NCI-H187 (cell line): ENCODE results near the gene TTLL1.
"Not testable (repeated sequence)": the region's sequence is repeated elsewhere in the genome, so short reads cannot be mapped to it uniquely, and the experiment has no call there.

Source experiments
- DNase-seq, 2 experiments: peaks; one replicate each; lab custom pipeline; 2025; lab: John Stamatoyannopoulos, UW

TTLL1 gene

GRCh38 chr22:43110444-43110926 is 21.3 kb upstream of the TTLL1 start, which contains the start of gene BIK:
Gene BIK (plus strand): TSS chr22:43110750. CDS start chr22:43124023, 13,273 bp downstream.
- no peak for DNase-seq

GRCh38 chr22:43109921-43110443 is 20.8 kb upstream of the TTLL1 start:
- no peak for DNase-seq

GRCh38 chr22:43109511-43109910 is 20.3 kb upstream of the TTLL1 start:
- DNase-seq = no peak

DNA sequence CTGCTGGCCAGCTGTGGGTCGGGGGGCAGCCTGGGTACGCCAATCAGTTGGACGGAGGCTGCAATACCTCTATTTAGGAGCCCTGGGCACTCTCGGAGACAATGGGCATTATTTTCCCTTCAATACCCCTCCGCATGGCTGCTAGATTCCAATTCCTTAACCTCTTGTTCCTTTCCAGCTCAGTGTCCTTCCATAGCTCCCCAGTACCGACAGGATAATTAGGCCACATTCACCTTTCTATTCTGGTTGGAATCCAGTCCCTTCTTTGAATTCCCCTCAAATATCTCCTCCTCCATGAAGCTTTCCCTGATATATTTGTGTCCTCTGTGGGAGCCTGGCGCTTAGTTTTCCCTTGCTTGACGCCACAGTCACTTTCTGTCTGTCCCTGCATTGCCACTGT is 17.1 kb upstream of the TTLL1 start:
- DNase-seq = no peak

- DNase-seq = not testable (repeated sequence)
Measured at GRCh38 chr22:43104950-43105349, 15.8 kb upstream of the TTLL1 start.

GRCh38 chr22:43104056-43104625 is 14.9 kb upstream of the TTLL1 start:
- DNase-seq = not testable (repeated sequence)

DNA sequence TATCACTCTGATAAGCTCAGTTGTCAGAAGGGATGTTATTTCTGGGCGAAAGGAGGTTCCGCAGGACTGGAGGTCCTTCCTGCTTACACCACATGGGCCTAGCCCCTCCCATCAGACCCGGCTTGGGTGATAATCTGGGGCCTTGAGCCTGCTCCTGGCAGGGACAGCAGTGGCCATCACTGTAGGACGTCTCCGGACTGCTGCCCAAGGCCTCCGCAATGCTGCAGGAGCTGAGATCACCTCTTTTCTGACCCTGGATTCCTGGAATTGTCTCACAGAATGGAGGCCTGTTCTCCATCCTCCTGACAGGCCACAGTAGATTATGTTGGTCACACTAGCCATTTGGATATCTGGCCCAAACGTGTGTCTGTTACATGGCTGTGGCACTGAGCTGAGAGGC is 12.1 kb upstream of the TTLL1 start:
- DNase-seq = no peak

- no peak for DNase-seq
Measured at GRCh38 chr22:43100225-43100624, 11.0 kb upstream of the TTLL1 start.

DNA sequence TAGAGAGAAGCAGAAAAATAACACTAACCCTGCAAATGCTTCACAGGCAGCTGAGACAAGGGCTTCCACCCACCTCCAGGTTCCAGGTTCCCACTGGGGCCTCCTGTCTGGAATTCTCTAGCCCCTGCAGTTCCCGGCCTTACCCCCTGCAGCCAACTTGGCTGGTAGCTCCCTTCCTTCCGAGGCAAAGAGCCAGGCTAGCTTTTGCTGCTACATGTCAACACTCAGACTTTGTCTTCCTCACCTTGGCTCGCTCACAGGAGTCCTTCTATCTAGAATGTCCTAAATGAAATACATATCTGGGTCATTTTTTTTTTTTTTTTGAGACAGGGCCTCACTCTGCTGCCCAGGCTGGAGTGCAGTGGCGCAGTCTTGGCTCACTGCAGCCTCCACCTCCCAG is 9.9 kb upstream of the TTLL1 start:
- DNase-seq = no peak

- no peak for DNase-seq
Measured at GRCh38 chr22:43098356-43098755, 9.2 kb upstream of the TTLL1 start.

DNA sequence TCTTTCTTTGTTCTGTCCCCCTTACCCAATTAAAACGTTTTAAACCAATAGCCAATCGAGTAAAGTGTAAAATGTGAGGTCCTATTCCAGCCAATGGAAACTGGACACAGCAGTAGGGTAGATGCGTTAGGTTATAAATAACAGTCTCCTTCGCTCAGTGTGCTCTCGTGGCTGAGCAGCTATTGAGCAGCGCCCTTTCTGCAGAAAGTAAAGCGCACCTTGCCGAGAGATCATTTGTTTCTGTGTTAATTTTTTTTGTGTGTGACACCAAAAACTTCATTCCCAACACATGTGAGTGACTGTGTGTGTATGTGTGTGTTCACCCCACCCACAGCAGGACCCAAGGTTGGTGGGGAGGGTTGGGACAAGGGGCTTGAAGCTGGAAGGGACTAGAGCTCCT is 7.2 kb upstream of the TTLL1 start:
- DNase-seq = no peak

DNA sequence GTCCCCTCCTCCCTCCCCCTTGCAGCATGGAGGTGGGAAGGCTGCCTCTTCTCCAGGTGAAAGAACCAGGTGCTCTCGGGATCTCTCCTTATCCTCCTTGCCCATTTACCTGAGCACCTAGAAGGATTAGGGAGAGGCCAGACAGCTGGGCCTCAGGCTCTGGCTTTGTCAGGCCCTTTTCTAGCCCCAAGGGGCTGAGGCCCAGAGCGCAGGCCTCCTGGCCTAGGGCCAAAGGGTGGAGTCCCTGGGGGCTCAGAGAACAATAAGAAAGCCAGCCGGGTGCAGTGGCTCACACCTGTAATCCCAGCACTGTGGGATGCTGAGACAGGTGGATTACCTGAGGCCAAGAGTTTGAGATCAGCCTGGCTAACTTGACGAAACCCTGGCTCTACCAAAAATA is 5.4 kb upstream of the TTLL1 start:
- no peak for DNase-seq

DNA sequence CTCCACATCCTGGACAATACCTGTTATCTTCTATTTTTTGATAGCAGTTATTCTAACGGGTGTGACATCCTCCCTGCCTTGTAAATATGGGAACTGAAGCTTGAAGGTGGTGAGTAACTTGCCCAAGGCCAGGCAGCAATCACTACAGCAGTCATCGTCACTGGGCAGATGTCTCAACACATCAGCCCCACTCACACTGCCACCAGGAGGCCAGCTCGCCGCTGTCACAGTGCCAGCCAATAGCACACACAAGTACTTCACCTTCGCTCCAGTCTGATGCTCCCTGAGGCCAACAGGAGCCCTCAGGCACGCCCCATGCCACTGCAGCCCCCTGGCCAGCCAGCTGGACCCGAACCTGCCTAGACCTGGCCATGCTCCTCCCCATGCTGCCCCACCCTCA is 4.9 kb upstream of the TTLL1 start:
- no peak for DNase-seq

DNA sequence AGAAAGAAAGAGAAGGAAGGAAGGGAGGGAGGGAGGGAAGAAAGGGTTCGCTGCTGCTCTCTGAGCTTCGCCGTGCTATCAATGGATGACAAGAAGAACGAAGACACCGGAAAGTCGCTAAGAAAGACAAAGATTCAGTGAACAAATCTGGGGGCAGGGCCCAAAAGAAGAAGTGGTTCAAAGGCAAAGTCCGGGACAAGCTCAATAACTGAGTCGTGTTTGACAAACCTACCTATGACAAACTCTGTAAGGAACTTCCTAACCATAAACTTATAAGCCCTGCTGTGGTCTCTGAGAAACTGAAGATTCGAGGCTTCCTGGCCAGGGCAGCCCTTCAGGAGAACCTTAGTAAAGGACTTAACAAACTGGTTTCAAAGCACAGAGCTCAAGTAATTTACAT is 2.9 kb upstream of the TTLL1 start:
- no peak for DNase-seq

GRCh38 chr22:43090130-43090789 is 1.1 kb upstream of the TTLL1 start:
- DNase-seq = no peak

- DNase-seq = no peak
Measured at GRCh38 chr22:43088627-43088983, 586 bp downstream of the TTLL1 start.

- no peak for DNase-seq
Measured at GRCh38 chr22:43085658-43086606, 3.3 kb downstream of the TTLL1 start.

GRCh38 chr22:43081968-43082367 is 7.2 kb downstream of the TTLL1 start:
- no peak for DNase-seq

GRCh38 chr22:43080616-43081015 is 8.6 kb downstream of the TTLL1 start:
- no peak for DNase-seq

GRCh38 chr22:43079742-43080141 is 9.4 kb downstream of the TTLL1 start:
- DNase-seq = no peak

- DNase-seq = no peak
Measured at GRCh38 chr22:43078522-43078921, 10.7 kb downstream of the TTLL1 start.

DNA sequence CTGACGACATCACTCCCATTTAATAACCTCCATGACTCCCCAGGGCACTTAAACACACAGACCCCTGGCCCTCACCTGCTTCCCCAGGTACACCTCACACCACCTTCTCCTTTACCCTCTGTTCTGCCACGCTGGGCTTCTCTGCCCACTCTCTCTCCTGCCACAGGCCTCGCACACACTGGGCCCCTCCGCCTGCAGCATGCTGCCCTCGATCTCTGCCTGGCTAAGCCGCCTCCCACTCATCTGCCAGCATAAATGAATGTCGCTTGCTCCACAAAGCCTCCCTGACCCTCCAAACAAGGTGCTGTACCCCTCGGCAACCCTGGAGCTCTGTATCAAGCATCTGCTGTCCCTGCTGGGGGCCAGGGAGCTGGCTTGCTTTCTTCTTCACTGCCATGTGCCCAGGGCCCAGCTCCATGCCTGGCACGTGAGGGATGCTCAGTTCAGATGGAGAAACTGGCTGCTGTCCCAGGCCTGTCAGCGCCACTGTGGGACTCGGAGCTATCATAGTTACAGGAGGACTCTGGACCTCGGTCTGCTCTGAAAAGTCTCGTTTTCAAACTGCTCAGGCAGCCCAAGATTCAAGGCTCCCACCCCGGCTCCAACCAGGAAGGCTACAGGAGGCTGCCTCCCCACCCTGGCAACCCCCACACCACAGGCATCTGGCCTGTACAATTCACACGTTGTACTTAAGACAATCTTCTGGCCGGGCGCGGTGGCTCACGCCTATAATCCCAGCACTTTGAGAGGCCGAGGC is 11.9 kb downstream of the TTLL1 start:
- no peak for DNase-seq
